GM12874 (cell line): Measurements from ENCODE around the gene COL23A1.

Experiments used
- CTCF ChIP-seq: IDR thresholded peaks from 2 replicates; pipeline ENCODE4 v1.5.1; 2011; ENCODE audit warnings: low read depth, mild to moderate bottlenecking, control low read depth, low read length, moderate library complexity; ENCODE audit not compliant: insufficient read depth

COL23A1 gene

GRCh38 chr5:178463321-178464155, 126.7 kb downstream of the COL23A1 start:
- TF ChIP-seq CTCF: no peak

DNA sequence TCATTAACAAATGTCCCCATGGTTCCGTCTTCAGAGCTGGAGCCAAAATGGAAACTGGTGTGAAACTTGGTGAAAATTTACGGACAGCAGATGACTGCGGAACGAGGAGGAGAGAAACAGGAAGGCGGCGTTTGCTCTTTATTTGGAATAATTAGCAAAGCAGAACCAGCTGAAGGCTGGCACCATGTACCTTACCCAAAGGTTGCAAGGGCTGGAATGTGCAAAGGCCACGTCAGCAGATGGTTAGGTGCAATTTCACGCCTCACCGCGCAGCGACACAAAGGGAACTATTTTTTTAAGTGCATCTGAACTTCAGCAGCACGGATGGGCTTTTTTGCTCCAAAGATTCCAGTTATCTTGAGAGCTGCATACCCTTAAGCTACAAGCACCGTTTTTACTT, 127.4 kb downstream of the COL23A1 start:
- TF ChIP-seq CTCF: no peak

DNA sequence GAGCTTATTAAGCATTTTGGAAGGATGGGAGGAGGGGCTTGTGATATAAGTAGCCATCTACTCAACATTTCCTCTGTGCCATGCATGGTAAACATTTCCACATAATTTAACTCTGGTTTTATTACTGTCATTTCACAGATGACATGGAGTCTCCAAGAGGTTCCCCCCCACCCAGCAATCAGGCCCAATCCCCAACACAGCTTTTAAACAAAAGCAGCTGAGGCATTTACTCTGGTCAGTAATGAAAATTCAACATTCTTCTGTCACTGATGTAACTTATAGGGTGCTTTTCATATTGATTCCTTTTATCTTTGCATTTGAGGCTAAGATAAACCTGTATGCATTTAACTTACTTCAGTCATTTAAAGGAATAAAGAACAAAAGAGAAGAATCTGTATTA, 128.1 kb downstream of the COL23A1 start:
- TF ChIP-seq CTCF: no peak

DNA sequence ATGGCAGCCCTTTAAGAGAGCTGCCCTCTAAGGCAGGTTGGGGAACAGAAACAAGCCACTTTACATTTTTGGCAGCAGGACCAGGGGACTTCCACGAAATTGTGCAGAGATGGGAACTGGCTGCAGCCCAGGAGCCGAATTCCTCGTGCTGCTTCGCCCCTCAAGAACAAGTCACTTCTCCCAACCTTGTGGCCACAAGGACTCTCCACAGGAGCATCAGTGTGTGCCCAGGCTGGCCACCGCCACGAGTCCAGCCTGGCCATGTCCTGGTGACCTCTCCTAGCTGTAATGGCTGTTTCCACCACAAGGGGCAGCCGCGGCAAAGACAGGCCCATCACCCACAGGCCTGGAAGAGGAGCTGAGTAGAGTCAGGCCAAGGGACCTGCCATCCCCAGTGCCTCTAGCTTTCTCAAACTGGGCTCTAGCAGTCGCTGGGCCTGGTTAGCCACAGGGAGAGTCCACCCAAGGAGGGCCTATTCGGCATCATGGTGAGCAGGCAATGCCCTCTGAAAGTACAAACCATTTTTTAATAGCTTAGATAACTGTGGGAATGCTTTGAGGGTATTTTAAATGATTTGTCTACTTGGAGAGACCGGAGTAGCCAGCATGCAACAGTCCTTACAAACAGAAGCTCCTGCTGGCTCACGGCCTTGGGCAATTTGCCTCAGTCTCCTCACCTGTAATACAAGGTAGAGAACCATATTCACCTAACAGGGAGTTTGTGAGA, 129.0 kb downstream of the COL23A1 start:
- TF ChIP-seq CTCF: peak; percentile 76

GRCh38 chr5:178460598-178460997, 129.6 kb downstream of the COL23A1 start:
- no peak for TF ChIP-seq CTCF

GRCh38 chr5:178460174-178460573, 130.0 kb downstream of the COL23A1 start:
- no peak for TF ChIP-seq CTCF

- no peak for TF ChIP-seq CTCF
Measured at GRCh38 chr5:178458140-178458539, 132.1 kb downstream of the COL23A1 start.
